GM18499 (cell line): Measurements from ENCODE around the gene SFPQ.

Experiments
- ATAC-seq: cut with Tn5 transposase; IDR thresholded peaks from one replicate; pipeline ENCODE4 v1.9.1; 2021; ENCODE audit warnings: moderate number of reproducible peaks; ENCODE audit not compliant: insufficient read depth, unreplicated experiment

The SFPQ gene

GRCh38 chr1:35188578-35189392, 4.2 kb downstream of the SFPQ start:
- no peak for ATAC-seq

- ATAC-seq, result no peak
These were observed 5.1 kb downstream of the SFPQ start for GRCh38 chr1:35187816-35188342.

- no peak for ATAC-seq
These were observed 6.7 kb downstream of the SFPQ start for GRCh38 chr1:35186239-35186638.

GRCh38 chr1:35185200-35185599, 7.7 kb downstream of the SFPQ start:
- ATAC-seq, result no peak

GRCh38 chr1:35184495-35185199, 8.3 kb downstream of the SFPQ start:
- no peak for ATAC-seq

GRCh38 chr1:35181790-35182455, 11.0 kb downstream of the SFPQ start:
- ATAC-seq, result no peak

GRCh38 chr1:35180776-35181374, 12.1 kb downstream of the SFPQ start:
- ATAC-seq, result no peak

- ATAC-seq, result no peak
These were observed 13.0 kb downstream of the SFPQ start for GRCh38 chr1:35179908-35180307.

GRCh38 chr1:35178874-35179380, 14.0 kb downstream of the SFPQ start:
- no peak for ATAC-seq

- no peak for ATAC-seq
These were observed 14.7 kb downstream of the SFPQ start for GRCh38 chr1:35178295-35178695.

- no peak for ATAC-seq
These were observed 15.6 kb downstream of the SFPQ start for GRCh38 chr1:35177237-35177786.

- no peak for ATAC-seq
These were observed 17.3 kb downstream of the SFPQ start for GRCh38 chr1:35175602-35176001.

- ATAC-seq, result no peak
These were observed 17.8 kb downstream of the SFPQ start for GRCh38 chr1:35175098-35175576.

GRCh38 chr1:35173909-35174540, 18.9 kb downstream of the SFPQ start:
- no peak for ATAC-seq

GRCh38 chr1:35173491-35173890, 19.5 kb downstream of the SFPQ start:
- ATAC-seq, result no peak

- ATAC-seq, result no peak
These were observed 20.9 kb downstream of the SFPQ start for GRCh38 chr1:35172022-35172421.

GRCh38 chr1:35171579-35171978, 21.4 kb downstream of the SFPQ start:
- ATAC-seq, result no peak

GRCh38 chr1:35164893-35165292, 28.1 kb downstream of the SFPQ start:
- no peak for ATAC-seq

GRCh38 chr1:35151220-35151619, 41.7 kb downstream of the SFPQ start:
- ATAC-seq, result no peak
